Activated T-cell treated with anti-CD3 and anti-CD28 coated beads for 4 hours (primary cell): ENCODE measurements around the gene CHD6.

Source experiments
- DNase-seq: peaks from one replicate; pipeline ENCODE4 v3.0.0-alpha.2; 2020

Gene CHD6

GRCh38 chr20:41390889-41391288 is 227.3 kb downstream of the CHD6 start:
- no peak for DNase-seq

DNA sequence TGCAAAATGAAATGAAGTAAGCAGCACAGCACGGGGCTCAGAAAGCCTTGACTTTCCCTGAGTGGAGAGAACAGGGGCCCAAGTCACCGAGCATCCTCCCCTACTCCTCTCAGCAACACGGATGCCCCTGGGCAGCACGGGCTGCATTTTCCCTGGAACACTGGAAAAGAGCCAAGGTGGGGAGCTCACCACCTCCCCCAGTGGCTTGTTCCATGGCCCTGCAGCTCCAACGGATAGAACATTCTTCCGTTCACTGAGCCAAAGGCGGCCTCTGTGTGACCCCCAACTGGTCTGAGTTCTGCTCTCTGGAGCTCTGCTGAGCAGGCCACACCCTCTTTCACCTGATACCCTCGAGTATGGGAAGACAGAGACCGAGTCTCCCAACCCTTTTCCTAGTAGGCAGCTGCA is 230.7 kb downstream of the CHD6 start:
- DNase-seq: no peak

- no peak for DNase-seq
Measured at GRCh38 chr20:41386502-41387427, 231.4 kb downstream of the CHD6 start.

DNA sequence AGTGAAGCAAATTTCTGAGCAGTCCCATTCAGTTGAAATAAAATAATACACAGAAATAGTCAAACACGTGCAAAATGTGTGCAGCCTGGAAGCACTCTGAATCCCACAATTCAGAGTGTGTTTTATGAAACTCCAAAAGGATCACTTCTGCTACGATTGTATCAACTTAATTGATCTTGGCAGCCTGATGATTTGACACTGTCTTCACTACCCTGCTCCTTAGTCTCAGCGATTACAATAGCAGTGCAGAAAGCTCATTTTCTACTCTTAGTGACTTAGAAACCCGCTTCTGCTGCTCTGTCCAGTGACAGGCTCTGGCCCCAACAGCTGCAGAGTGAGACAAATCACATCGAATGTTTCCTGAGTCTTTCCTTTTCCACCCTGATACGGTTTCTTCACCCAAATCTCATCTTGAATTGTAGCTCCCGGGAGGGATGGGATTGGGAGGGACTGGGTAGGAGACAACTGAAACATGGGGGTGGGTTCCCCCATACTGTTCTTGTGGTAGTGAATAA is 235.3 kb downstream of the CHD6 start:
- no peak for DNase-seq

- no peak for DNase-seq
Measured at GRCh38 chr20:41380551-41381193, 237.5 kb downstream of the CHD6 start.

DNA sequence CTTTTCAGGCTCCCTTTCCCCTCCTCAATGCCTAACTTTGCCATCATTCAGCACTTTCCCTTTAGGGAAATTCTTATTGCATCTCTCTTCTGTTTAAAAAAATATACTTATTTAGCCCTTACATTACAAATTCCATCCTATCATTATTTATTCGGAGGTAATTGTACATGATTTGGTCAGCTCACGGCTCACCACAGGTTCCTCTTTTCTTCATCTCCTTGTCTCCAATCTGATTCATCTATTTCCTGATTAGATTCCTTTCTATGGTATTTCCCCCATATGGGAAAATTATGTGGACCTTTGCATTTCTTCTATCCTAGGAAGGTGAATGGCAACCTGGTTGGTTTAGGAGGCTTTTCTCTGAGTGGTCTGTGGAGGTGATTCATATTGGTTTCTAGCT is 238.6 kb downstream of the CHD6 start:
- DNase-seq: no peak

GRCh38 chr20:41377275-41377674 is 240.9 kb downstream of the CHD6 start:
- no peak for DNase-seq

GRCh38 chr20:41376349-41376748 is 241.8 kb downstream of the CHD6 start:
- DNase-seq: no peak

GRCh38 chr20:41375846-41376245 is 242.3 kb downstream of the CHD6 start:
- DNase-seq: no peak

GRCh38 chr20:41373931-41374920 is 244.0 kb downstream of the CHD6 start:
- DNase-seq: no peak

- DNase-seq: no peak
Measured at GRCh38 chr20:41373251-41373783, 244.9 kb downstream of the CHD6 start.

GRCh38 chr20:41371371-41371770 is 246.8 kb downstream of the CHD6 start:
- no peak for DNase-seq

DNA sequence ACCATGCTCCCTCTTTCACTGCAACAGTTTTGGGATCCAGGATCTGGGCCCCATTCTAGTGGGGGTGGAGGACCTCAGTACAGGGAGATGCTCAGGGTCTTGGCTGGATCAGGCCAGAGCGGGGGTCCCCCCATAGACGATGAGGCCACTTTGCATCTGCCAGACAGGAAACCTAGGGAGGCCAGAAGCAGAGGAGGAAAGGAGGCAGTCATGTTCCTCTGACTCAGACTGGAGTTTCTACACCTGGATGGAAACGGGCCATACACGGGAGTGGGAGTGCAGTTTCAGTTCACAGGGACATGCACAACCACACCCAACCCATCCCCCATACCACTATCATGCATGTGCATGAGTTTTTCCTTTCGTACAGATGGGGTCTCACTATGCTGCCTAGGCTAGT is 248.0 kb downstream of the CHD6 start:
- DNase-seq: no peak

- no peak for DNase-seq
Measured at GRCh38 chr20:41369673-41370072, 248.5 kb downstream of the CHD6 start.

DNA sequence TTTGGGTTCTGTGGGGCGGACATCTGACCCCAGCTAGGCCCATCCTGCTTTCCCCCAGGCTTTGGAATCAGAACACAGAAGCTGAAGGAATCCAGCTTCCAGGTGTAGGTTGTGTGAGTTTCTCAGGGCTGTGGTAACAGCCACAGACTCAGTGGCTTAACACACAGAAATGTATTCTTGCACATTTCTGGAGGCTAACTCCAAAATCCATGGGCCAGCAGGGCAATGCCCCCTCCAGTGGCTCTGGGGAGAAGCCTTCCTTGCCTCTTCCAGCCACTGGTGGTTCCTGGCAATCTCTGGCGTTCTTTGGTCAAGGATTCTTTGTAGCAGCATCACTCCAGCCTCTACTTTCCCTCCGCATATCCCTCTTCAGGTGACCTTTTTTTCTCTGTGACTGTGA is 250.2 kb downstream of the CHD6 start:
- no peak for DNase-seq

DNA sequence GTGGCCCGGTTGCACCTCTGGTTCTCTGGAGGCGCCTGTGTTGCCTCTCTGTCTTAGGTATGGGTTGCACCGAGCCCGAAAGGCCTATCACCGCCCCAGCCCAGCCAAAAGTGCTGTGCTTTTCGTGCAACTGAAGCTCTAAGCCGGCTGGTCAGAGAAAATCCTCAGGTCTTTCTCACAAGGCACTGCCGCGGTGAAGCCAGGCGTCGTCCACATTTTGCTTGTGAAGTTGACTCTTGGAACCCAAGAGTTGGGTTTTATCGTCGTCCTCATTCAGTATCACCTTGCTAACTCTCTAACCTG is 250.8 kb downstream of the CHD6 start:
- no peak for DNase-seq

- no peak for DNase-seq
Measured at GRCh38 chr20:41366546-41367392, 251.4 kb downstream of the CHD6 start, which contains the start of gene EMILIN3. Gene EMILIN3 (minus strand): TSS chr20:41366818. CDS start chr20:41366634, 184 bp downstream.

DNA sequence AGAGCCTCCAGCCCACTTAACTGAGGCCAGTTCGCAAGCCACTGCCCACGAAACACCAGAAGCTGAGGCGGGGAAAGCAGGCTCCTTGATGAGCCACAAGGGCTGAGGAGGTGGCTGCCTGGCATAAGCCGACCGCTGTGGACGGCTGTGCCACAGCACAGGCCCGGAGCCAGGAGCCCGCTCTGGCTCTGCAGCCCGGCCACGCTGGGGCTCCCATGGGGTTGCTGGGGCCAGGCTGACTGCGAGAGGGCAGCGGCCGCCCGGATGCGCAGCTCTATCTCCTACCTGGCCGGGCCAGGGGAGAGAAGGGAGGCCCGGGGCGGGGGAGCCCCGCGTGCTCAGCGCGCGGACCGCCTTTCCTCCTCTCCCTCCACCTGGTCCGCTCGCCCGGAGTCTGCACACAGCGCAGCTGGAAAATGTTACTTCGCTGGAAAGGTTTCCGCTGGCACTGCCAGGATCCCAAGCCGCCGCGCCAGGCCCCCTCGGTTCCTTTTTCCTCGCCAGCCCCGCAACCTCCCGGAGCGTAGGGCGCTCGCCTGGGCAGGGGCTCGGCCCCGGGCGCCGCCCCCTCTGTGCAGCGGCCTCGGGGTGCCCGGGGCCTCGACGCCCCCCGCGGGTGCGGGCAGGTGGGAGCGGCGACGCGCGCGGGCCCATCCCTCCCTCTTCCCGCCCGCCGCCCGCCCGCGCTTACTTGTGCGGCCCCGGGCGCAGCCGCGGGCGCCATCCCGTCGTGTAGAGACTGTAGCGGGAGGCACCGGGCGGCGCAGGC is 252.2 kb downstream of the CHD6 start:
- no peak for DNase-seq

DNA sequence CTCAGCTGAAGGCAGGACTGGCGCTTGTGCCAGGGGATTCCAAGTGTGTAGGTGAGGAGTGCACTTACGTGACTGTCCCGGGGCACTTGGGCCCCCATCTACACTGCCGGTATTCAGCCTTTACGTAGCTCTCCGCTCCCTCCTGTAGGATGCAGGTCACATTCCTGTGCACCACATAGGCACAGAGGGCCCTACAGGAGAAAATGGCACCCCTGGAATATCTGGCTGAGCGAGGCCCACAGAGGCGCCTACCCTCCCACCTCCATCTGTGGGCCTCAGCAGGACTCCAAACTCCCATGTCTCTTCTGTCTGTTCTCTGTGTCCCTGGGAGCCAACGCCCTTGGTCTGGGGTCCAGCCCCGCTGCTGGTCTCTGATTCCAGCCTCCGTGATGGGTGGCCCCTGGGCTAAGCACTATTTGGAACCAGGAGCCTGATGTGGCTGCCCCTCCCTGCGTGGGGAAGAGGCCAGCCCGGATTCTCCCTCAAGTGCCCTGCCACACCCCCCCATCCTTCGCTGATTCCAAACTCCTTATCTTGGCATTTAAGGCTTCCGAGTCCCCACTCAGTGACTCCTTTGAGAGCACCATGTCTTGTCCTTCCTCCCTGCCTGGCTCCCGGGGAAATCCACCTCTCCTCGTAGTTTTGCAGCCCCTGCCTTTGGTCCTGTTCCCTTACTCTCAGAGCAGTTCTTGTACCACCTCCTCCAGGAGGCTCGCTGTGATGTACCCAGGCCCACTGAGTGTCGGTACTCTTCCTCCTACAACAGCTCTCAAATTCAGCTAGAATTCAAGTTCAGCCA is 253.0 kb downstream of the CHD6 start:
- DNase-seq: no peak

DNA sequence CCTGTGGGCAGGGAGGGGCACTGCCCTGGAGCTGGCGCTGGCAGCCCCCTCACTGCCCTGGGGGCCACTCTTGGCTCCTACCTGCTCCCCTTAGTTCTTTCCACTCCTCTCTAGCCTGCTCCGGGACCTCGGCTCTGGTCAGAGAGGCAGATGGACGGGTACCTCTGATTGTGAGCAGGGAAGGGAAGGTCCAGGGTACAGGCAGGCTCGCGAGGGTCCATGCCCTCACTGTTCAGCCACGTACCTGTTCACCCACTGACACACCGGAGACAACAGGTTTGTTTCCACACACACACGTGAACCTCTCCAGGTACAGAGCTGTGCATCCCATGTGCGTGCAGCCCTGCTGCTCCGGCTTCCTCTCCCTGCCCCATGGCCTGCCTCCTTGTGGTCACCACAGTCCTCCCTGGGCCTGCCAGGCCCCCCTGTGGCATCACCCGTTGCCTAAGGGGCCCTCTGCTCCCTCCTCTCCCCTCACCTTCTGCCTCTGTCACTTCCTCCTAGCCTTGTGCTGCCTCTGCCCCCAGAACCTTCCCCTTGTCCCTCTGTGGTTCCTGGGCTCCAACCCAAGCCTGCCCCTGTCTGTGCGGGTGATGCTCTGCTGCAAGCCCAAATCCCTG is 253.8 kb downstream of the CHD6 start:
- no peak for DNase-seq
